ENCODE measurements around the gene ZYG11B.

ZYG11B gene

DNA sequence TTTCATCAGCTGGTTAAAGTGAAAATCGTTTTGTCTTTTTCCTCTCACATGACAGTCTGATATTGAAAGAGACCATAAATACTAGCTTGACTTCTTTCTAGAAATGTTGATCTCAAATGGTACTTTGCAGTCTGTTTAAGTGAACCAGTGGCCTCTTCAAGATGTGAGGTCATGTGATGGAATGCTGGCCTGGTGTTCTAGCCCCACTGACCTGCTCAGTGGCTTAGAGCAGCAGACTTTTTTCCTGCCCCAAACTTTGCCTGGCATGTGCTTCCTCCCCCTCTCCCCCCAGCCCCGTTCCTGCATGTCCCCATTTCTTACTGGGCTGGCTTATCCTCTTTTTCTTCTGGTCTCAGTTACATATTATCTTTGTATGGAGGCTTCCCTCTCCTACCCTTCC is 150.6 kb downstream of the ZYG11B start:
- no peak for TF ChIP-seq Cebpa-rat (IDR thresholded peaks at IDR 0.05)
- Histone ChIP-seq H3K4me3 (no peak overlapping the region), H3K27me3 (no peaks in the 10 kb centered on the region), H3K9ac (no peak overlapping the region), H3K27ac (no peak overlapping the region), H3K36me3 (no peaks in the 10 kb centered on the region), H3K9me3 (no peaks in the 10 kb centered on the region), H4K20me1 (no peaks in the 10 kb centered on the region), H3K4me2 (no peak overlapping the region), H3K4me1 (no peaks in the 10 kb centered on the region)
